AG08396 (cell line): ENCODE measurements around the gene TNFRSF13B.
"Not testable (repeated sequence)": the region's sequence is repeated elsewhere in the genome, so short reads cannot be mapped to it uniquely, and the experiment has no call there.

Experiments
- DNase-seq: peaks from one replicate; pipeline ENCODE4 v3.0.0; 2012; ENCODE audit warnings: low spot score, mixed read lengths

TNFRSF13B gene

DNA sequence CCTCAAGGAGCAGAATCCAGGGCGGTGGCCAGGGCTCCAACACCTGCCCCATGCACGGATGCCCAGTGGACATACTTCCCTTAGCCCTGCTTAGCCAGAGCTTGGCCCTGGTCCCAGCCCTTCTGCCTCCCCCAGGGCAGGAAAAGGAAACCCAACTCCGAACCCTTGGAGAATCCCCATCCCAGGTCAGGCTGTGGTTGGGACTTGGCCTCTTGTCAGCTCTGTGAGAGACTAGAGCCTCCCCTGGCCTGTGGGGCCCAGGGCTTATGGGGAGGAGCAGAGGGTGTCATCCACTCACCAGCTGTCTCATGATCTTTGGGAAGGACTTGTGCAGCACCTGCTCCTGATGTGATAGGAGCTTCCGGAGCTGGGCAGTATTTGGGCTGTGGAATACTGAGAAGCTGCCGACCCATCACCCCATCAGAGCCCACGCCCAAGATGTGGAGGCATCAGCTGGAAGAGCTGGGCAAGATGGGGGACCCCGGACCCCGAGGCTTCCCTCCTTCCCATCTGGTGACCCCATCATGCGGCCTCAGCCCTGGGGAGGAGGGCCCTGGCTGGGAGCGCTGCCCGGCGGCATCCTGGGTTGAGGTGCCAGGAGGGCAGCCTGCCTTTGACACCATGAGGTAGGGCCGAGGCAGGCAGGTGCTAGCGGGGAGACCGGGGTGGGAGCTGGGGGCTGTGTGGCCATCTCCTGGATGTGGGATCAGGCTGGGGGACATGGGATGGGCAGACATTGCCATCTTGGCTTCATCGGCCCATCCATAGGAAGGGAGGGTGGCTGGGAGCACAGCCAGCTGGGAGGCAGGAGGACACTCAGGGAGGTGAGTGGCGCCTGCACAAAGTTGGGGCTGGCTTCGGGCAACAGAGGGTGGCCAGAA lies 45.1 kb downstream of the TNFRSF13B start:
- no peak for DNase-seq

DNA sequence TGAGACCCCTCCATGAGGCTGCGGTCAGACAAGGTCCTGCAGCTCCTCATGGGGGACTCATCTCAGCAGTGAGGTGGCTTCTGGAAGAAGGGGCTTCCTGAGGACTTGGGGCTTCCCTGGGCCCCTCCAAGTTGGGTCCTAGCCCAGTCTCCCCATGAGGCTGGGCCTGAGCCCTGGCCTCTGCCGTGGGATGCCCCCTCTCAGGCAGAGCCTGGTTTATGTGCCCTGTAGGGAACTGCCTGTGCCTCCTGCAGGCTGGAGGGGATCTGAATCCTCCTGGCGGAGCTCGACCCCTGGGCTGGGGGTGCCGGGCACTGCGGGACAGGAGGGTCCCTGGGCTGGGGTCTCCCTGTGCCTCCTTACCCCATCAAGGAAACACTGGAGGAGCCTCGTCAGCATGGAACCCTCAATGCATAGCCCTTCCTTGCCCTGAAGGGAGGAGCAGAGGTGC lies 45.8 kb downstream of the TNFRSF13B start:
- no peak for DNase-seq

DNA sequence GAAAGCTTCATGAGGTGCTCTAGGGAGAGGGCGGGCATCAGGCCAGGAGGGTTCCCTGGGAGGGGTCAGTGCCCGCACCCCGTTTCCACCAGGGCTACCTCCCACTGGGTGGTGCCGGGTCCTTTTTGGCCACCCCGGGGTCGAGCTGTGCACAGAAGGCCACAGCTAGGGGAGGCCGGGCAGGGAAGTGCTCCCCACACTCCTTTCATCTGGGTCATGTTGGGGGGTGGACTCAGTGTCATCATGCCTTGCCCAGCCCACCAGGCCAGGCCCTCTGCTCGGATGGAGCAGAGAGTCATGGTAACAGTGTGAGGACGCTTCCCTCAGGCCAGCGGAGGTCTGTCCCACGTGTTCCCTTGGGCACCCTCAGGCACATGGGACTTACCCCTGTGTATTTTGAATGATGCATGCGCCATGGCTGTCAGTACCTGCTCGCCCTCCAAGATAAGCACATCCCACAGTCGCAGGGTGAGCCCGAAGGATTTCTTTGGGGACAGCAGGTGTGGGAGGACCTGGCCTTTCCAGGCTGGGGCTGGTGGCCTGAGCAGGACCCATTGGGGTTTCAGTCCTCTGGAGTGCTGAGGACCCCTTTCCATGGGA lies 46.4 kb downstream of the TNFRSF13B start:
- no peak for DNase-seq

DNA sequence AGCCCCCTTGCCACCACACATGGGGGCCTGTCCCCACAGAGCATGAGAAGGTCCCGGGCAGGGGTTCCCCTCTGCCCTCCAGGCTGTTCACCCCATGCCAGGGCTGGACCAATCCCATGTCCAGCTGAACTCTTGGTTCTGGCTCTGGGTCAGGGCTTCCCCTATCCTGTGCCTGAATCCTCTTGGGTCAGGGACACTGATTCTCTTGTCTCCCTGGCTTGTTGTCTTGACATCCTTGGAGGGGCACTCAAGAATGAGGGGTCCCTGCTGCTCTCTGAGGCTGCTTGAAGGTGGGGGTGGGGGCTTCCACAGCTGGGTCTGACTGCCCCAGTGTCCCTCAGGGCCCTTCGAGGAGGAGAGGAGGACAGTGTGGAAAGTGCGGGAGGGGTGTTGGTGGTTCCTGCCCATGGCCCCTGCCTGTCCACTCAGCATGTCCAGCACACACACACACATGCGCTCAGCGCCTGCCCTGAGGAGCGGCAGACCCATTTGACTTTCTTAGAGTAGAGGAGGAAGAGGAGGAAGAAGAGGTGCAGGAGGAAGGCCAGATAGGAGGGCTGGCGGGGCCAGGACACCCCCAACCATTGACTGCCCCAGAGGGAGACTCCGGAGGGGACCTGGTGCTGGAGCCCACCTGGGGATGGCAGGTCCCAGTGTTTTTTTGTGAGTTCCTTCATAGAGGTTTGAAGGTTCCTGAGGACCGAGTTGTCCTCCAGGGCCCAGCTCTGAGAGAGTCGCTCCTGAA lies 47.0 kb downstream of the TNFRSF13B start:
- DNase-seq: no peak

DNA sequence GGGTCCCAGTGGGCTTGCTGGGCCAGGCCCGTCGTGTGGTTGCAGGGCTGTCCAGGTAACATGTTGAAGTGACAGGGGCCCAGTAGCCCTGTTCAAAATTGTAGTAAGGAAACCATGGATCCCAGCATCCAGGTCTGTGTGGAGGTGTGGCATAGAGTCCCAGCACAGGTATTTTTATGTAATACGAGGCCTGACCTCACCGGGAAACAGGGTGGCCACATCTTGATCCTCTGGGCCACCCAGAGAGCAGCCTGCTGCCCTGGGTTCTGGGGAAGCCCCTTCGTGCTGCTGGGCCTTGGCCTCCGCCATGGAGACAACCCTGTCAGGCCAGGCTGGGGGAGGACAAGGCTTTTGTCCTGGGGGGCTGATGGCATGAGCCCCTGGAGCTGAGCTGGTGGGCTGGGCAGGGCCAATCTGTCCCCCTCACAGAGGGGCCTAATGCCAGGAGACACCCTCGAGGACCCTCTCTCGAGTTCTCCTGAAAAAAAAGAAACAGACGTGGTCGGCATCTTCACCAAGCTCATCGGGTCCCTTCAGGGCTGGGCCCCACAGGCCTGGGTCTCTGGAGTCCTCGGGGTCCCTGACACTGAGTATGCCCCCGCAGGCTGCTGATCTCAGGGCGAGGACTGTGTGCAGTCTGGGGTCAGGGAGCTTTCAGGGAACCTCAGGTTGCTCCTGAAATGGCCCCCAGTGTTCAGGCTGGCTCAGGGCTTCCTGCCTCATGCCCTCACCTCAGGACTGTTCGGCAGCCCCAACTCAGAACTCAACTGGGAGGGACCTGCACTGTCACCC lies 47.8 kb downstream of the TNFRSF13B start:
- no peak for DNase-seq

DNA sequence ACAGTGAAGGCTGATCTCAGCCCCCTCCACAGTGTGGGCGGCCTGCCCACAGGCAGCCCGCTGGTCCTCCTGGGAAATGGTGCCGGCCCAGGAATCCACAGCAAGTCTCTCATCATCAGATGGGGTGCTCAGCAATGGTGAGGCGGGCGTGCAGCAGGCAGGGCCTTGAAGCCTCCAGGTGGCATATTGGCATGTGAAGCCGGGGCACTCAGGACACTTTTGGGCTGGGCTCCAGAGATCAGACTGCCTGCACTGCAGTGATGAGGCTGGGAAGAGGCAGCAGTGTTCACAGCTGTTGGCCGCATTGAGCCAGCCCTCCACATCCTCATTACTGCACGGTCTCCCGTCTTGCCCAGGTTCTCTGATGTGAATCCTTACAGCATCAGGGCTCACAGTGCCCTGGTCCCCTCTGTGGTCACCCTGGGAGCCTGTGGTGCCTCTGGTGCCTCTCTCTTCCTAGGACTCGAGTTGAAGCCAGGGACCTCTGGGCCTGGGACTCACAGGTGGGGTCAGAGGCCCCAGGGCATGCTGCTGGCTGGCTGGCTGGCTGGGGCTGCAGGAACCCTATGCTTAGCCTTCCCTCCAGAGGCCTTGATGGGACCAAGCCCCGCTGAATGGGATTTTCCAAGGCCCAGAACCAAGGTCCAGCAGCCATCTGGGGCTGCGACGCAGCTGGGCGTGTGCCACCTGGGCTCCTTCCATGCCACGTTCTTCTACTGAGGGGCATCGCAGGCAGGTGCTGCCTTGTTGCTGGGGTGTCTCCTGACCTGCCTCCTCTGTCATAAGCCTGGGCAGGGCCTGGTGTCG lies 48.6 kb downstream of the TNFRSF13B start:
- no peak for DNase-seq

DNA sequence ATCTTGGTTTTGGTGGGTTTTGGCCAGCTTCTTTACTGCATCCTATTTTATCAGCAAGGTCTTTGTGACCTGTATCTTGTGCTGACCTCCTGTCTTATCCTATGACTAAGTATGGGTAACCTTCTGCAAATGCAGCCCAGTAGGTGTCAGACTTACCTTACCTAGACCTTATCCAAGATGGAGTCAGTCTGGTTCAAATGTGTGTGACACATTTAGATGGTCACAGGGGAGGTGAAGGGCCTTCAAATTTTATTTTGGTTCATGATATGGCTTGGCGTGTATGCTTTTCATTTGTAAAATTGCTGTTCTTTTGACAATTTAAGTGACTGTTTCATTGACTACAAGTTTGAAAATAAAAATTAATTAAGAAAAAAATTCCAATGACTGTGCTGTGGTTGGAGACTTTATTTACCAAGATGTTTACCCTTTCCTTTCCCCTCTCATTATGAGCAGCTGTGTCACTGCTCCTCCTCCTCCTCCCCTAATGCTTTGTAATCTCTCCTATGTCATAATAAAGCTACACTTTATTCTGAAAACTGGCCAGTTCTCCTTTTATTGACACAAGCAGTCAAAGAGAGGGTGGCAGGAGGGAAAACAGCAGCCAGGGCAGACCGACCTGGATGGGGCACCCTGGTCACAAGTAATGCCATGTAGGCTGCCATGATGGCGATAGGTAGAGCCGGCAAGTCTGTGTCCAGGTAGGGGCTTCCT lies 49.4 kb downstream of the TNFRSF13B start:
- DNase-seq: no peak

DNA sequence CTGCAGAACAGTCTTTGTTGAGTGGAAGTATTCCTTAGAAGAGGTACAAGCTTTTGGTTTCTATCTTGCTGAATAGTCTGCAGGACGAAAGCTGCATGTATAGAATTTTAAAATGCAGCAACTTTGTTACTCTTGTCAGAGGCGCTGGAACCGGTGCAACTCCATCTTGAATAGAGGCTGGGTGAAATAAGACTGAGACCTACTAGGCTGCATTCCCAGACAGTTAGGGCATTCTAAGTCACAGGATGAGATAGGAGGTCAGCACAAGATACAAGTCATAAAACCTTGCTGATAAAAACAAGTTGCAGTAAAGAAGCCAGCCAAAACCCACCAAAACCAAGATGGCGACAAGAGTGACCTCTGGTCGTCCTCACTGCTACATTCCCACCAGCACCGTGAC lies 50.5 kb downstream of the TNFRSF13B start:
- not testable (repeated sequence) for DNase-seq

DNA sequence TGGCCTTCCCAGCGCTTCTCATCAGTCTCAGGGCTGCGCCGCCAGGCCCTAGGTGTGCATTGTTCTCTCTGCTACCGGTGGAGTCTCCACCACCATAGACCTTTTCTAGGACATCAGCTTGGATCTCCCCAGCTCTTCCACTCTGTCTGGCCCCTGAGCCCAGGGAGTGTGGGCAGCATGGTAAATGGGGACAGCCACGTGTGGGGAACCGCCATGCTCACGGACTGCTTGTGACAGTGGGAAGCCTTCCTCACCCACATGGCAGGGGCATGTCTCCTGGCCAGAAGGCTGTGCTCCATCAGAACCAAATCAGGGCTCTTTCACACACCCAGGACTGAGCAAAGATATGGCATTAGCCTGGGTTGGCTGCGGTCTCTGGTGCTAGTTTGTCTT lies 51.3 kb downstream of the TNFRSF13B start:
- no peak for DNase-seq

DNA sequence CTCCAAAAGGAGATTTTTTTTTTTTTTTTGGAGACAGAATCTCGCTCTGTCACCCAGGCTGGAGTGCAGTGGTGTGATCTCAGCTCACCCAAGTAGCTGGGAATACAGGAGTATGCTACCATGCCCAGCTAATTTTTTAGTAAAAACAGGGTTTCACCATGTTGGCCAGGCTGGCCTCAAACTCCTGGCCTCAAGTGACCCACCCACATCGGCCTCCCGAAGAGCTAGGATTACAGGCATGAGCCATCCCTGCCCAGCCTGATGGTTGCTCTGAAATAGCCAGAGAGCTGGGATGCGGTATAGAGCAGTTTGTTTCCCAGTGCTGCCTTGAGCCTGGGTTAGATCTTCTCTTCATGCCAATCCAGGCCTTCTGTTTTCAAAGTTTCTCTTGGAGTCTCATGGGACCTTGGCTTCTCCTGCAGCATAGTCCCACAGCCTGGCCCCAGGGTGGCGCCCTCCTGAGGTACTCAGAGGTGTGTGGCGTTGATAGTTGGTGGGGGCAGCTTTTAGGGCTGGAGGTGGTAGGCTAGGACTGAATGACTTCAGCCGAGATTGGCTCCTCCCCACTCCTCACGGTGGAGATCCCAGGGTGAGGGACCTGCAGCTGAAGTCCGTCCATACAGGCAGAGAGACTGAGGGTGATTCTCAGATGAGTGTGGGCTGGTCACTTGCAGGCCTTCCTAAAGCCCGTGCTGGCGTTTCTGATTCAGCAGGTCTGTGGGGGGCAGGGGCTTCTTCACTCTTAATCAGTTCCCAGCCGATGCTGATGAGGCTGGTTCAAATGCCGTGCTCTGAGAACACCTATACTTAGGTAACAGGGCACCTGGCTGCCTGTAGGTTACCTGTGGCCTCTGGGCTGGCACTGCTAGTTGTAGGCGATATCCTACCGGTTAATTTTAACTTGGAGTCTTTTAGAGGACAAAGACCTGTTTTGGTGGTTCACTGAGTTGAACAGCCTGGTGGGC lies 52.0 kb downstream of the TNFRSF13B start:
- no peak for DNase-seq

DNA sequence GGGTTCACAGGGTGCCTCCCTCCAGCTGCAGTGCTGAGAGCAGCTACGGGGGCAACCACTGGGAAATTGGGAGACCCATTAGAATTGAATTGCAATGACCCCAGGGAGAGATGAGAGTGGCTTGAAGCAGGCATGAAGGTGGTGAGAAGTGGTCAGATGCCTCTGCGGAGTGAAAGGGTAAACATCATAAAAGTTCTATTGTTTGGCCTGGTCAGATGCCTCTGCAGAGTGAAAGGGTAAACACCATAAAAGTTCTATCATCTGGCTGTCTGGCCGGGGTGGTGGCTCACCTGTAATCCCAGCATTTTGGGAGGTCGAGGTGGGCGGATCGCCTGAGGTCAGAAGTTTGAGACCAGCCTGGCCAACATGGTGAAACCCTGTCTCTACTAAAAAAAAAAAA lies 53.5 kb downstream of the TNFRSF13B start:
- DNase-seq: no peak

DNA sequence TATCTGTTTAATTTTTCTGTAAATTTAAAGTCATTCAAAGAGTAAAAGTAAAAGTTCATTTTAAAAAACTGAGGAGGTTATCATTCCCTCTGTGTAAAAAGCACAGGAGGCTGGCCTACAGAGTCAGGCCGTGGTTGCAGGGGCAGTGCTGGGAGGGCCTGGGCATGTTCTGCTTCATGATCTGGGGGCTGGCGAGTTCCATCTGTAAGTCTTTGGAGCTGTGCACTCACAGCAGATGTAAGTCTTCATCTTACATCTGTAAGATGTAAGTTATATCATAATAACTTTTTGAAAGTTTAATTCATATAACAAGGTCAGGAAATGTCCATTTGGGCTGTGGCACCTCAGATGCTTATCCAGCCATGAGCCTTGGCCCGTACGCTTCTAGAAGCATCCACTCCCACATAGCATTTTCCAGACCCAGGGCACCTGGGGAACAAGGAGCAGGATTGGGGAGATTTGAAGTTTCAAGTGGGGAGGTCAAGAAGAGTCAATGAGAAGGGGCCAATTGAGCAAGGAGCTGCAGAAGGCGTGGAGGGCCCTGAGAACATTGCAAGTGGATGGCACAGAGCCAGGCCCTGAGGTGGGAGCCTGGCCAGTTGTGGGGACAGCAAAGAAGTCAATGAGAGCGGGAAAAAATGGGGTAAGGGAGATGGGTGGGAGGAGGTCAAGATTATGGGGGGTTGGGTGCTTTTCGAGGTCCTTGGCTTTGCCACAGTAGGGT lies 54.1 kb downstream of the TNFRSF13B start:
- DNase-seq: no peak

DNA sequence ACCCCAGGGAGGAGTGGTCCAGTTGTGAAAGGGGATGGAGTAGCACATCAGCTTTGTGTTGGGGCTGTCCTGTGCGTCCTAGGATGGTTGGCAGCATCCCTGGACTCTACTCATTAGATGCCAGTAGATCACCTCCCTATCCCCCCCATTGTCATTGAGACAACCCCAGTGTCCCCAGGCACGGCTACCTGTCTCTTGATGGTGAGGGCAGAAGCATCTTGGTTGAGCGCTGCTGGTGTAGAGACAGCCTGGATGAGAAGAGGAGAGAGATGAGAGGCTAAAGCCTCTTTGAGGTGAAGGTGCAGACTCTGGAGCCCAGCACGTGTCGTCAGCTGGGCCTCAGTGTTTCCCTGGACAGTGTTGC lies 55.4 kb downstream of the TNFRSF13B start:
- DNase-seq: no peak

DNA sequence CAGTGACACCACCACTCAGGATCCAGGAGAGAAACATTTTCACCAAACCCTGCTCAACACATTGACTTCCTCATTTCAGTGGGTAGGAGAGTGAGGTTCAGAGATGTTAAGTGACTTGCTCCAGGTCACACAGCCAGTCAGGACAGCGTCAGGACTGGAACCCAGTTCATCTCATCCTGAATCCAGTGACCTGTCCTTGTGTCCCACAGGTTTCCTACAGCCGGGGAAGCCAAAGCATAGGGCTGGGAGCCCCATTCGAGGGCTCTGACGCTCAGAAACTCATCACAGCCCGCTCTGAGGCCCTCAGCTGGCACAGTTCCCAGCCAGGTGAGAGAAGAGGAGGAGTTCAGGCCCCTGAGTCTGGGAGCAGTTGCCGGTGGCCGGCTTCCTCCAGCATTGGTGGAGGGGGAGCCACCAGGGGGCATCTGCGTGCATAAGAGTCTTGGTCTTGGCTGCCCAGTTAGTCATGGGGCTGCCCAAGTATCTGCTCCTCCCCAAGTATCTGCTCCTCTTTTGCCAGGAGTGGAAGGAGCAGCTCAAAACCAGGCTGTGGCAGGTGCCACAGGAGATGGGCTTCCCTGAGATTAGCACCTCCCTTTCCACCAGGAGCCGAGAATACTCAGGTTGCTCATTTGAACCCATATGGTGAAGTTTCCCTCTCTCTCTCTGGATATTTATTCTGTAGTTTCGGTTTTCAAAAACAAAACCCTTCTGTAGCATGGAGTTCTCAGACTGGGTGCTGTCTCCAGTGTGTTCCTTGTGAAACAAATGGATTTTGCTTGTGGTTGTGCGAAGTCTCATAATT lies 56.0 kb downstream of the TNFRSF13B start:
- peak; percentile 59 for DNase-seq

DNA sequence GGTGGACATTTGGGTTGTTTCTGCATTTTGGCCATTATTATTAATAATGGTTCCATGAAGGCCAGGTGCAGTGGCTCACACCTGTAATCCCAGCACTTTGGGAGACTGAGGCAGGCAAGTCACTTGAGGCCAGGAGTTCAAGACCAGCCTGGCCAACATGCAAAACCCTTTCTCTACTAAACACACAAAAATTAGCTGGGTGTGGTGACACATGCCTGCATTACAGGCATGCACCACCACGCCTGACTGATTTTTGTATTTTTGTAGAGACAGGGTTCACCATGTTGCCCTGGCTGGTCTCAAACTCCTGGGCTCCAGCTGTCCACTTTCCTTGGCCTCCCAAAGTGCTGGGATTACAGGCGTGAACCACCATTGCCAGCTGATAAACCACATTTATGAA lies 58.5 kb downstream of the TNFRSF13B start:
- DNase-seq: no peak

DNA sequence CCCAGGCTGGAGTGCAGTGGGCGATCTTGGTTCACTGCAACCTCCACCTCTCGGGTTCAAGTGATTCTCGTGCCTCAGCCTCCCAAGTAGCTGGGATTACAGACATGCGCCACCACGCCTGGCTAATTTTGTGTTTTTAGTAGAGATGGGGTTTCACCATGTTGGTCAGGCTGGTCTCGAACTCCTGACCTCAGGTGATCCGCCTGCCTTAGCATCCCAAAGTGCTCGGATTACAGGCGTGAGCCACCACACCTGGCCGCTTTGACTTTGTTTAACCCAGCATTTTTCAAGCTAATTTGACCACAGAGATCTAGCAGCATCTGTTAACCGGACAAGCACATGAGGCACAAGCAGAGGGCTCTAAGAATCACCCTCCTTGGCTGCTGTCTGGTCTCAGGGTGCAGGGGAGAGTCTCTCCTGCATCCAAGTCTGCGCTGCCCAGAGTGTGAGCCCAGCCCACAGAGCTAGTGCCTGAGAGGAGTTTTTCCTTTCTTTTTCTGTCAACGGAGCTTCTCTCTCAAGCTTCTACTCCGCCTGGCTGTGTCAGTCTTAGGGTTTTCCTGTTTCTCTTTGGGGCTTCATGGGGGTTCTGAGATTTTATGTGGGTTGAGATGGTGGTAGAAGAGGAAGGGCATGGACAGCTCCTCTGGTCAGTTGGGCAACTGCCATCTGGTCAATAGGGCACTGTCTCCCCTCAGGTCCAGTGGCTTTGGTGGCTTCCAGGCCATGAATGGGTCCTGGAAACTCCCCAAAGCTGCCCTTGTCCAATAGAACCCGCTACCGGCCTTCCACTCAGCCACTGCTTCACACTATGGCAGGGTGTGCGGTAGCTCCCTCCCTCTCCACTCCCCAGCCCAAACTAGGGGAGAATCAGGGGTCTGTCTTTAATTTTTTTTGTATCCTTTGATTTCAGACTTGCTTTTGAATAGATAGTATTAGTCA lies 59.6 kb downstream of the TNFRSF13B start:
- DNase-seq: no peak
